KBM-7 (cell line): Measurements from ENCODE around the gene ACAD10.
"Not testable (repeated sequence)": the region's sequence is repeated elsewhere in the genome, so short reads cannot be mapped to it uniquely, and the experiment has no call there.

ENCODE experiments used
- DNase-seq: peaks from one replicate; pipeline ENCODE4 v3.0.0-alpha.2; 2015
- in situ Hi-C: fragments of 300-500 bp; cut with MboI; formaldehyde crosslinking; loops from 2 replicates; pipeline ENCODE4 v1.14.3; 2020; ENCODE audit warnings: low sequenced_read_pairs, low pct_unique_long_range_greater_than_20kb, mixed read lengths

ACAD10 gene

GRCh38 chr12:111685322-111685810 is 487 bp upstream of the ACAD10 start:
- in situ Hi-C loops = no loop called here
- no peak for DNase-seq

DNA sequence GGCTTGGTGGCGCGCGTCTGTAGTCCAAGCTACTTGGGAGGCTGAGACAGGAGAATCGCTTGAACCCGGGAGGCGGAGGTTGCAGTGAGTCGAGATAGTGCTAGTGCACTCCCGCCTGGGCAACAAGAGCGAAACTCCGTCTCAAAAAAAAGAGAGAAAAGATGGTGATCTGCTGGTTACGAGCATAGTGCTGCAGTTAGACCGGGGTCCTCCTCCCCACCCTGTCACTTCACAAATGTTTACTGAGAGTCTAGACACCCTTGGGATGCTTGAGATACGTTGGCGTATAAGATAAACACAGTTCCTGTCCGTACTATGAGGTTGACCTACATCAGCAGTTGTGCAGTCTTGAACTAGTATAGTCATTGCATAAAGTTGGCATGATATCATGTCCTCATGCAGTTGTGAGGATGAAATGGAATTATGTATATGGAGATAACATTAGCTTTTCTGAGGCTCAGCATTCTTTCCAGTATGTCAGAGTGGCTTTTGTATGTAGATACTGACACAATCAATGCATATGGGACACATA is 787 bp downstream of the ACAD10 start:
- in situ Hi-C loops = no loop called here

GRCh38 chr12:111687255-111687654 is 1.4 kb downstream of the ACAD10 start:
- DNase-seq = peak; percentile 48
- in situ Hi-C loops = no loop called here

More for the DNA sequence above, 787 bp downstream of the ACAD10 start:
- no peak for DNase-seq

DNA sequence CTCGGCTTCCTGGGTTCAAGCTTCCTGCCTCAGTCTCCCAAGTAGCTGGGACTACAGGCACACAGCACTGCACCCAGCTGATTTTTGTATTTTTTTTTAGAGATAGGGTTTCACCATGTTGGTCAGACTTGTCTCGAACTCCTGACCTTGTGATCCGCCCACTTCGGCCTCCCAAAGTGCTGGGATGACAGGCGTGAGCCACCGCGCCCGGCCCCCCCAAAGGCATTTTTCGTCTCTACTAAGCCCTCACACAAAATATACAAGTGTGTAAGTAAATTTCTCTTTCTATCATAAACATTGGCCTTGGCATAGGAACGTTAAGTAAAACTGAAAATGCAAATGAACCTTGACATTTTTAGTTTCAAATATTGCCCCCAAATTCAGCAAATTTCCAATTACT is 2.1 kb downstream of the ACAD10 start:
- no peak for DNase-seq
- in situ Hi-C loops = no loop called here

DNA sequence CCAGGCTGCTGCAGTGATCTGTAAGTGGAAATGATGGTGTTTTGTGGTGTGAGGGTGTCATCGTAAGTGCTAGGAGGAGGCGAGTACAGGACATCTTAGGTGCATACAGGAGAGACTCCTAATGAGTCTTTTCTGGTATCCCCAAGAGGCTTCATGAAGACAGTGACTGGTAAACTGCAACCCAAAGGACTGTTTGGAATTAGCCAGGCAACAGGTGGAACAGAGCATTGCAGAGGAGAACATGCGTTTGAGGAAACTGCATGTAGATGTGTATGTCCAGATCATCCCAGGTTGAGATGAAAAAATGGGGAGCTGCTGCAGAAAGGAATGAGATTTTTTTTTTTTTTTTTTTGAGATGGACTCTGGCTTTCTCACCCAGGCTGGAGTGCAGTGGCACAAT is 5.4 kb downstream of the ACAD10 start:
- in situ Hi-C loops = no loop called here
- DNase-seq = no peak

DNA sequence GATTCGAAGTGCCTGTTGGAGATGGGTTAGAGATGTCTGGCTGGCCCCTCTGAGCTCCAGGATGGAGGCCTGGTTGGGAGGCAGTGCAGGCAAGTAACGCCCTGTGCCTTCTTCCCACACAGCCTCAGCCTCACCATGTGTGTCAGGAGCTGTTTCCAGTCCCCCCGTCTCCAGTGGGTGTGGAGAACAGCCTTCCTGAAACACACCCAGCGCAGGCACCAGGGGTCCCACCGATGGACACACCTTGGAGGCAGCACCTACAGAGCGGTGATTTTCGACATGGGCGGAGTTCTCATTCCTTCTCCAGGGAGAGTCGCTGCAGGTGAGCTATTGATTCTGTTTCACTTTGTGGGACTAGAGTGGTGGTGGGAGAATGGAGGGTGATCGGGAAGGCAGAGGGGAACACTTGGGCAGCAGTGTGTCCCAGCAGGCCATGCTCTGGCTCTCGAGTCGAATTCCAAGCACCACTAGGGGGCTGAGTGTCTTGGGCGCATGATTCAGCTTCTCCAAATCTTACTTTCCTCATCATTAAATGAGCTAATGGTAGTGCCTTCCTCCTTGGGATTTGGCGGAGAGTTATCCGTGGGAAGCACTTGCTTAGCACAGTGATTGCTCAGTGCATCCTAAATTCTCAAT is 6.8 kb downstream of the ACAD10 start:
- peak; percentile 29 for DNase-seq
- in situ Hi-C loops = no loop called here

- in situ Hi-C loops = no loop called here
- no peak for DNase-seq
These were observed 8.0 kb downstream of the ACAD10 start for GRCh38 chr12:111693818-111694217.

GRCh38 chr12:111699962-111700361 is 14.1 kb downstream of the ACAD10 start:
- in situ Hi-C loops = no loop called here
- DNase-seq = no peak

GRCh38 chr12:111705672-111706071 is 19.8 kb downstream of the ACAD10 start:
- in situ Hi-C loops = no loop called here
- DNase-seq = peak; percentile 94

DNA sequence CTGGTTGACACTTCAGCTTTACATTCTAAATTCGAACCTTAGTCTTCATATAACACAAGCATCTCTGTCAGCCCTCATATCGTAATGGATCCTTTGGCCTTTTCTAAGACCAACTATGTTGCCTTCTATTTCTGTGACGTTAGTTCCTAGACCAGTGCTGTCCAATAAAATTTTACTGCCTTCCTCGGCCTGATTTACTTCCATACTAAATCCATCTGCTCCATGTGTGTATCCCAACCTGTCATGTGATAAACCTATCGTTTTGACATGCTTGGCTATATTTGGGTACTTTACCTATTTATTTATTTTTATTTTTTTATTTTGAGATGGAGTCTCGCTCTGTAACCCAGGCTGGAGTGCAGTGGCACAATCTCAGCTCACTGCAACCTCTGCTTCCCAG is 20.3 kb downstream of the ACAD10 start:
- in situ Hi-C loops = no loop called here
- DNase-seq = no peak

GRCh38 chr12:111715279-111715678 is 29.4 kb downstream of the ACAD10 start:
- in situ Hi-C loops = no loop called here
- no peak for DNase-seq

DNA sequence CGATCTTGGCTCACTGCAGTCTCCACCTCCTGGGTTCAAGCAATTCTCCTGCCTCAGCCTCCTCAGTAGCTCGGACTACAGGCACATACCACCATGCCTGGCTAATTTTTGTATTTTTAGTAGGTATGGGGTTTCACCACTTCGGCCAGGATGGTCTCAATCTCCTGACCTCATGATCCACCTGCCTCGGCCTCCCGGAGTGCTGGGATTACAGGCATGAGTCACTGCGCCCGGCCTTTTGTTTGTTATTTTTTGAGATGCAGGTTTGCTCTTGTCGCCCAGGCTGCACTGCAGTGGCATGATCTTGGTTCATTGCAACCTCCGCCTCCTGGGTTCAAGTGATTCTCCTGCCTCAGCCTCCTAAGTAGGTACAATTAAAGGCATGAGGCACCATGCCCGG is 33.5 kb downstream of the ACAD10 start:
- DNase-seq, in situ Hi-C loops: not testable (repeated sequence)

GRCh38 chr12:111720457-111720856 is 34.6 kb downstream of the ACAD10 start:
- in situ Hi-C loops = no loop called here
- no peak for DNase-seq

DNA sequence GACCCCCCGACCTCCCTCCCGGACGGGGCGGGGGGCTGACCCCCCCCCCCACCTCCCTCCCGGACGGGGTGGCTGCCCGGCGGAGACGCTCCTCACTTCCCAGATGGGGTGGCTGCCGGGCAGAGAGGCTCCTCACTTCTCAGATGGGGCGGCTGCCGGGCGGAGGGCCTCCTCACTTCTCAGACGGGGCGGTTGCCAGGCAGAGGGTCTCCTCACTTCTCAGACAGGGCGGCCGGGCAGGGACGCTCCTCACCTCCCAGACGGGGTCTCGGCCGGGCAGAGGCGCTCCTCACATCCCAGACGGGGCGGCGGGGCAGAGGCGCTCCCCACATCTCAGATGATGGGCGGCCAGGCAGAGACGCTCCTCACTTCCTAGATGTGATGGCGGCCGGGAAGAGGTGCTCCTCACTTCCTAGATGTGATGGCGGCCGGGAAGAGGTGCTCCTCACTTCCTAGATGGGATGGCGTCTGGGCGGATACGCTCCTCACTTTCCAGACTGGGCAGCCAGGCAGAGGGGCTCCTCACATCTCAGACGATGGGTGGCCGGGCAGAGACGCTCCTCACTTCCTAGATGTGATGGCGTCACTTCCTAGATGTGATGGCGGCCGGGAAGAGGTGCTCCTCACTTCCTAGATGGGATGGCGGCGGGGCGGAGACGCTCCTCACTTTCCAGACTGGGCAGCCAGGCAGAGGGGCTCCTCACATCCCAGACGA is 38.0 kb downstream of the ACAD10 start:
- in situ Hi-C loops, DNase-seq: not testable (repeated sequence)

- in situ Hi-C loops = loop anchor here (25.0 kb wide), 1 partner anchor 109 kb away; the partner anchor contains the start of gene MAPKAPK5
- no peak for DNase-seq
These were observed 42.9 kb downstream of the ACAD10 start for GRCh38 chr12:111728795-111729194.

DNA sequence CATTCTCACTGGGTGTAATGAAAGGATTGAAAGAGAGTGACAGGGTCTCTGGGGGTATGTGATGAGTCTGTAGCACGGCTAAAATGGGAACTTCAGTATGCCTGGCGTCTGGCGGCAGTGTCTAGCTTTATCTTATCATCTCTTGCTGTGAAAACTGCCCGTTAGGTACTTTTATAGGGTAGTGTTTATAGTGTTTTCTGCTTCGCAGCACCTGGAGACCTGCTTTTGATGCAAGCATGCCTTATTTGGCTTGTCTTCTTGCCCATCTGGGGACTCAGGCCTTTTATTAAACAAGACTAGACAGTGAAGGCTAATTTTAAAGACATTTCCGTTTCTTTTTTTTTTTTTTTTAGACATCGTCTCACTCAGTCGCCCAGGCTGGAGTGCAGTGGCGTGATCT is 44.6 kb downstream of the ACAD10 start:
- in situ Hi-C loops = loop anchor here (25.0 kb wide), 1 partner anchor 107 kb away; the partner anchor contains the start of gene MAPKAPK5
- DNase-seq = no peak

DNA sequence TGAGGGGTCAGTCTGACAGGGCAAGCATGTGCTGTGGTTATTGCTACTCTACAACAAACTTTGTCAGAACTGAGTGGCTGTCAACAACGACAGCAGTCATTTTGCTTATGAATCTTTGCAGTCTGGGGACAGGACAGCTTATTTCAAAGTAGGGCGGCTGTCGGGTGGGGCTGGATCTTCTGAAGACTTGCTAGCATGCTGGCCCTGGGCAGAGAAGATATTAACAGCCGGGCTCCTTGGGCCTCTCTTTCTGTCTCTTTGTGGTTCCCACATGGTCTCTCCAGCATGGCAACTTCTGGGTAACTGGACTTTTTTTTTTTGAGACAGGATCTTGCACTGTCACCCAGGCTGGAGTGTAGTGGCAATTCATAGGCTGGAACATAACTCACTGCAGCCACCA is 46.9 kb downstream of the ACAD10 start:
- no peak for DNase-seq
- in situ Hi-C loops = loop anchor here (25.0 kb wide), 1 partner anchor 105 kb away; the partner anchor contains the start of gene MAPKAPK5

- no peak for DNase-seq
- in situ Hi-C loops = loop anchor here (25.0 kb wide), 1 partner anchor 104 kb away; the partner anchor contains the start of gene MAPKAPK5
These were observed 47.6 kb downstream of the ACAD10 start for GRCh38 chr12:111733340-111733915.

GRCh38 chr12:111739524-111739923 is 53.7 kb downstream of the ACAD10 start:
- DNase-seq = not testable (repeated sequence)
- in situ Hi-C loops = loop anchor here (25.0 kb wide), 1 partner anchor 98 kb away; the partner anchor contains the start of gene MAPKAPK5
